ENCODE measurements around the gene DYDC1. TPM values are rescaled to one million over a fixed set of nuclear protein-coding genes. Genes with fewer than 3 reads are reported as not detected.

DYDC1 gene
- polyA plus RNA-seq, 1 of the 3 experiments (the other 2 are of a cell fraction): not detected

DNA sequence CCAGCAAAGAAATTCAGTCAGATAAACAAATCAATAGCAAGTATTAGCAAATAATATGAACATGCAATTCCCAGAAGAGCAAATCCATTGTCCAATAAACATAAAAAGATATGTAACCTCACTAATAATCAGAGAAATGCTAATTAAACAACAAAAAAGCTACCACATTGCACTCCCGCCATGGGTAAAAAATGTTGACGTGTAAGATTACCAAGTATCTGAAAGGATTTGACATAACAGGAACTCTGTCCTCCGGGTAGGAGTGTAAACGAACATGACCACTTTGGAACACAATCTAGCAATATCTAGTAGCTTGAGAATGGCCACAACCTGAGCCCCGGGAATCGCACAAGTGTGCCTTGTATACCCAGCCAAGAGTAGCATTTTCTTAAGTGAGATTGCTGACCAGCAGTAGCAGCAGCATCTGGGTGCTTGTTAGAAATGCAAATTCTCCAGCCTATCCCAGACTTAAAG is 31.6 kb downstream of the DYDC1 start (continued):
- TF ChIP-seq NRF1 (IDR thresholded peaks at IDR 0.05; ENCODE audit: low read depth, low read length): no peak

DNA sequence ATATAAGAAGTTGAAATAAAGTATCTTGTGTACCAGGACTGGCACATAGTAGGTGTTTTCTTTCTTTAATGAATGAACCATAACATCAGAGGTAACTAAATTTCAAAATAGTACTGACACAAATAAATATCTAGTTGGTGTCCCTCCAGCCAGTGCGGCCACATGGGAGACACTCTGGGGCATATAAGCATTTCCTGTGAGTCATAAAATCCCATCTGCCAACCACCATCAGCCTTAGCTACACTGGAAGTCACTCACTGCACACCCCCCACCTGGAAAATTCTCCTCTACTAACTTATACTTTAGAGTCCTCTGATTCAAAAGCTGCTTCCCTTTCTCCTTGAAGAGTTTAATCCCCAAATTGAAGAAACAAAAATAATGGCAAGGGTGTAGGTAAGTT is 32.5 kb downstream of the DYDC1 start:
- H4K20me1 ChIP-seq (ENCODE audit: insufficient read depth): no peaks in the 10 kb centered on the region
- no peak overlapping the region for H3K4me2 ChIP-seq
- no peaks in the 10 kb centered on the region for H3K27me3 ChIP-seq (ENCODE audit: insufficient read depth)
- no peak overlapping the region for H3K9ac ChIP-seq
- CTCF ChIA-PET: interaction anchor here (1.1 kb wide), 1 partner anchor 25 kb away, joined by 3 read pairs; no protein-coding TSS in a partner anchor
- WGBS (ENCODE audit: low lambda C conversion rate): 0% methylated on average over 1 of the region's 1 CpG
- no peaks in the 10 kb centered on the region for H3K36me3 ChIP-seq (replicated peaks in 1 of 2; ENCODE audit: control insufficient read depth in 1 of 2, insufficient read depth in 2 of 2, low read length in 1 of 2)
- H3K9me2 ChIP-seq: no peaks in the 10 kb centered on the region
- H3K79me2 ChIP-seq (ENCODE audit: insufficient read depth): no peaks in the 10 kb centered on the region
- no peak overlapping the region for H2AFZ ChIP-seq (ENCODE audit: low read depth)
- TF ChIP-seq, protein P1, sequence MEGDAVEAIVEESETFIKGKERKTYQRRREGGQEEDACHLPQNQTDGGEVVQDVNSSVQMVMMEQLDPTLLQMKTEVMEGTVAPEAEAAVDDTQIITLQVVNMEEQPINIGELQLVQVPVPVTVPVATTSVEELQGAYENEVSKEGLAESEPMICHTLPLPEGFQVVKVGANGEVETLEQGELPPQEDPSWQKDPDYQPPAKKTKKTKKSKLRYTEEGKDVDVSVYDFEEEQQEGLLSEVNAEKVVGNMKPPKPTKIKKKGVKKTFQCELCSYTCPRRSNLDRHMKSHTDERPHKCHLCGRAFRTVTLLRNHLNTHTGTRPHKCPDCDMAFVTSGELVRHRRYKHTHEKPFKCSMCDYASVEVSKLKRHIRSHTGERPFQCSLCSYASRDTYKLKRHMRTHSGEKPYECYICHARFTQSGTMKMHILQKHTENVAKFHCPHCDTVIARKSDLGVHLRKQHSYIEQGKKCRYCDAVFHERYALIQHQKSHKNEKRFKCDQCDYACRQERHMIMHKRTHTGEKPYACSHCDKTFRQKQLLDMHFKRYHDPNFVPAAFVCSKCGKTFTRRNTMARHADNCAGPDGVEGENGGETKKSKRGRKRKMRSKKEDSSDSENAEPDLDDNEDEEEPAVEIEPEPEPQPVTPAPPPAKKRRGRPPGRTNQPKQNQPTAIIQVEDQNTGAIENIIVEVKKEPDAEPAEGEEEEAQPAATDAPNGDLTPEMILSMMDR (IDR thresholded peaks at IDR 0.05): no peak
- TF ChIP-seq, protein P2, sequence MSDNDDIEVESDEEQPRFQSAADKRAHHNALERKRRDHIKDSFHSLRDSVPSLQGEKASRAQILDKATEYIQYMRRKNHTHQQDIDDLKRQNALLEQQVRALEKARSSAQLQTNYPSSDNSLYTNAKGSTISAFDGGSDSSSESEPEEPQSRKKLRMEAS (IDR thresholded peaks at IDR 0.05; ENCODE audit: low read depth): no peak
- TF ChIP-seq RXRA (IDR thresholded peaks at IDR 0.05; ENCODE audit: borderline replicate concordance, low read depth) (no peak), FOXM1 (IDR thresholded peaks at IDR 0.05; ENCODE audit: low read depth) (no peak), USF1 (IDR thresholded peaks at IDR 0.05; ENCODE audit: borderline replicate concordance, low read depth) (no peak), POLR2AphosphoS5 (IDR thresholded peaks at IDR 0.05; ENCODE audit: low read depth, low read length) (no peak), TAF1 (IDR thresholded peaks at IDR 0.05; ENCODE audit: borderline replicate concordance, low read depth, low read length) (no peak)
- H3K4me1 ChIP-seq (ENCODE audit: control insufficient read depth in 1 of 2, insufficient read depth in 2 of 2, low read depth in 1 of 2, low read length in 1 of 2): no peaks in the 10 kb centered on the region
- no peaks in the 10 kb centered on the region for H3F3A ChIP-seq (replicated peaks; ENCODE audit: insufficient read depth)
- no peaks in the 10 kb centered on the region for H3K9me3 ChIP-seq
- POLR2A ChIA-PET: no interaction called here
- no peak overlapping the region for H3K4me3 ChIP-seq (ENCODE audit: low read depth in 2 of 2, low read length in 1 of 2)
- H3K27ac ChIP-seq (ENCODE audit: low read depth in 2 of 2, low read length in 1 of 2): no peak overlapping the region
- no peak for DNase-seq

DNA sequence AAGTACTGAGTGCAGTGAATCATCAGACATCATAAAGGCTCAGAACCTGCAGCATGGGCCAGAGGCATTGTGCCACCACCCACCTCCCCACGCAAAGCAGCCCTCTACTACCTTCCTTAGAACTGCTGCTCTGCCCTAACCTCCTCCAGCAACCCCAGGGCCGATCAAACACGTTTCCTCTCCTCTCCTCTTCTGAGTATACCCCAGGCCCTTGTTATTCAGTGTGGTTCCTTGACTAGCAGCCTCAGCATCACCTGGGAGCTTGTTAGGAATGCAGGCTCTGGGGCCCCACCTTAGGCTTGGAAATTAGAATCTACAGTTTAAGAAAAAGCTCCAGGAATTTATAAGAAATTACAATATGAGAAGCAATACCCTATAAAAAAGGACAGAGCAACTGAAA is 33.2 kb downstream of the DYDC1 start:
- Histone ChIP-seq H3K9ac (no peak overlapping the region), H3K36me3 (replicated peaks in 1 of 2; ENCODE audit: control insufficient read depth in 1 of 2, insufficient read depth in 2 of 2, low read length in 1 of 2) (no peaks in the 10 kb centered on the region), H3F3A (replicated peaks; ENCODE audit: insufficient read depth) (no peaks in the 10 kb centered on the region), H4K20me1 (ENCODE audit: insufficient read depth) (no peaks in the 10 kb centered on the region), H3K9me3 (no peaks in the 10 kb centered on the region), H3K27ac (ENCODE audit: low read depth in 2 of 2, low read length in 1 of 2) (no peak overlapping the region), H3K4me3 (ENCODE audit: low read depth in 2 of 2, low read length in 1 of 2) (no peak overlapping the region), H3K4me2 (no peak overlapping the region), H3K79me2 (ENCODE audit: insufficient read depth) (no peaks in the 10 kb centered on the region), H3K4me1 (ENCODE audit: control insufficient read depth in 1 of 2, insufficient read depth in 2 of 2, low read depth in 1 of 2, low read length in 1 of 2) (no peaks in the 10 kb centered on the region), H3K27me3 (ENCODE audit: insufficient read depth) (no peaks in the 10 kb centered on the region), H2AFZ (ENCODE audit: low read depth) (no peak overlapping the region), H3K9me2 (no peaks in the 10 kb centered on the region)
- 25% methylated on average over 3 of the region's 3 CpGs for WGBS (ENCODE audit: low lambda C conversion rate)
- CTCF ChIA-PET: no interaction called here
- DNase-seq: no peak
- no peak for TF ChIP-seq RXRA (IDR thresholded peaks at IDR 0.05; ENCODE audit: borderline replicate concordance, low read depth)
- no peak for TF ChIP-seq MXI1 (IDR thresholded peaks at IDR 0.05; ENCODE audit: low read depth, low read length)
- no peak for TF ChIP-seq FOSL2 (IDR thresholded peaks at IDR 0.05; ENCODE audit: borderline replicate concordance, low read depth)
- POLR2A ChIA-PET: no interaction called here
